AG10803 (cell line): Measurements from ENCODE around the gene LMCD1.

Source experiments
- DNase-seq: peaks from one replicate; pipeline ENCODE4 v3.0.0; 2010; ENCODE audit warnings: low read depth
- H3K4me3 ChIP-seq: 2 replicates; pipeline ENCODE4 v1.5.1; 2011; ENCODE audit warnings: mild to moderate bottlenecking, low read length, control low read depth
- TF ChIP-seq, protein P1 (sequence below): conservative IDR thresholded peaks from 2 replicates; pipeline ENCODE4 v1.5.1; 2011; ENCODE audit warnings: mild to moderate bottlenecking, low read length, control low read depth, inconsistent platforms

Gene LMCD1

DNA sequence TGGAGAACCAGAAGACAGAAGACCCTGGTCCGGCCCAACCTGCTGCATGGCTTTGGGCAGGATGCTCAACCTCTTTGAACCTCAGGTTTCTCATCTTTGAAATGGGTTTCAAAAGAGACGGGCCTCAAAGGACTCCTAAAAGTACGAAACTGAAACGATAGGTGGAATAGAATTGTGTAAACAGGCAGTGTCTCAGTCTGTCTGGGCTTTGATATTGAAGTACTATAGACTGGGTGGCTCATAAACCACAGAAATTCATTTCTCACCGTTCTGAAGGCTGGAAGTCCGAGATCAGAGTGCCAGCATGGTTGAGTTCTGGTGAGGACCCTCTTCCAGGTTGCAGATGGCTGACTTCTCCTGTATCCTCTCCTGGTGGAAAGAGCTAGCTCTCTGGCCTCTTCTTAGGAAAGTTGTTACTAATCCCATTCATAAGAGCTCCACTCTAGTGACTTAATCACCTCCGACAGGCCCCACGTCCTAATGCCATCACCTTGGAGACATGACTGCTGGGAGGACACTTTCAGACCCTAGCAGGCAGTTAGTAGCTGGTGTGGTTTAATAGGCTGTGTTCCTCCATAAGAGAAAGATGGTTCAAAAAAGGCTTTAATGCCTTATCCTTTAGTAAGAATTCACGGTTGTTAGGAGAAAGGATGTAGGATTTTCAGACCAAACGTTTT is 107.3 kb downstream of the LMCD1 start:
- TF ChIP-seq, protein P1, sequence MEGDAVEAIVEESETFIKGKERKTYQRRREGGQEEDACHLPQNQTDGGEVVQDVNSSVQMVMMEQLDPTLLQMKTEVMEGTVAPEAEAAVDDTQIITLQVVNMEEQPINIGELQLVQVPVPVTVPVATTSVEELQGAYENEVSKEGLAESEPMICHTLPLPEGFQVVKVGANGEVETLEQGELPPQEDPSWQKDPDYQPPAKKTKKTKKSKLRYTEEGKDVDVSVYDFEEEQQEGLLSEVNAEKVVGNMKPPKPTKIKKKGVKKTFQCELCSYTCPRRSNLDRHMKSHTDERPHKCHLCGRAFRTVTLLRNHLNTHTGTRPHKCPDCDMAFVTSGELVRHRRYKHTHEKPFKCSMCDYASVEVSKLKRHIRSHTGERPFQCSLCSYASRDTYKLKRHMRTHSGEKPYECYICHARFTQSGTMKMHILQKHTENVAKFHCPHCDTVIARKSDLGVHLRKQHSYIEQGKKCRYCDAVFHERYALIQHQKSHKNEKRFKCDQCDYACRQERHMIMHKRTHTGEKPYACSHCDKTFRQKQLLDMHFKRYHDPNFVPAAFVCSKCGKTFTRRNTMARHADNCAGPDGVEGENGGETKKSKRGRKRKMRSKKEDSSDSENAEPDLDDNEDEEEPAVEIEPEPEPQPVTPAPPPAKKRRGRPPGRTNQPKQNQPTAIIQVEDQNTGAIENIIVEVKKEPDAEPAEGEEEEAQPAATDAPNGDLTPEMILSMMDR, result no peak
- H3K4me3 ChIP-seq, result no peak overlapping the region
- DNase-seq, result no peak

DNA sequence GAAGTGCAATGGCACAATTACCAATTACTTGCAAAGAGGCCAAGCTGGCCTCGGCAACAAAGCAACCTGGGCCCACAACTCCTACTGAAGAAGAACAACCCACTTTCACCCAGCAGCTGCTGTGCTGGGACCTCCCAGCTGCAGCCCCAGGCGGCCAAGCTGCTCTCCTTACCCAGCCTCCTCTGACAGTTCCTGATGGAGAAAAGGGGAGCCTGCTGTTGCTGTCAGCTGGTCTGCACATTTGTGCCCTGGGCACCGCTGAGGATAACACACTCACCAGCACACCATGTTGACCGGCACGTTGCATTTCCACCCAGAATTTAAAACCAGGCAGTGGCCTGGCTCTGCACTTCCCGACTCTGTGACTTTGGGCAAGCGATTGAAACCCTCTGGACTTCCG is 109.3 kb downstream of the LMCD1 start:
- TF ChIP-seq, protein P1, result no peak
- DNase-seq, result no peak

DNA sequence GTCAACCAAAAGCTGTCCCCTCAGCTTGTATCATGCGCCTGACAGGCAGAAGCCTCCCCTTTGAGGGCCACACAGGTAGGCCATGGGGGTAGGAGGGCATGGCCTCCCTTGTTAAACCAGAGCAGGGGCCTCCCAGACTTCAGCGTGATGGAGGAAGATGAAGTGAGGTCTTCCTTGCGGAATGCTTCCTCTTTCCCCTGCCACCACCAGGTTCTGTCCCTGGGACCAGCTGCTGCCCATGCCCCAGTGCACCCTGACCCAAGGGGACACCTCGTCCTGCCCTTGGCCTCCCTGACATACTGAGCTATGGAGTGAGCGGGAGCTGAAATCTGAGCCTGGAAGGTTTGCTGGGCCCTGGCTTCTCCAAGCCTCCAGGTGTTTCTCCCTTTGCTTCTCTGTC is 116.3 kb downstream of the LMCD1 start:
- TF ChIP-seq, protein P1, result no peak
- no peak for DNase-seq
- H3K4me3 ChIP-seq, result no peak overlapping the region

More for the DNA sequence above, 109.3 kb downstream of the LMCD1 start:
- H3K4me3 ChIP-seq, result no peak overlapping the region

DNA sequence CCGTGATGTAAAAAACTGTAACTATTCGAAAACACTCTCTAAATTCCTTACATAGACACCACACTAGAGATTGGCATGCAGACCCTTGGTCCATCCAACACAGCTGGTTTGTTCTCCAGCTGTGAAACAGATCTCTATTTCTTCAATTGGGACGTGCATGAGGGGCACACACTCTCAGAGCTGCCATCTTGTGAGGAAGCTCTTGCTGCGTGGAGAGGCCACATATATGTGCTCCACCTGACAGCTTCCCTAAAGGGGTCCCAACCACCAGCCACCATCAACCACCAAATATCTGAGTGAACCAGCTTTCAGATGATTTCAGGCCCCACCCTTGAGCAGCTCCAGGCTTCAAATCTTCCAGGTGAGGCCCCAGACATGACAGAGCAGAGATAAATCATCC is 117.3 kb downstream of the LMCD1 start:
- DNase-seq, result no peak
- TF ChIP-seq, protein P1, result no peak
- no peak overlapping the region for H3K4me3 ChIP-seq

DNA sequence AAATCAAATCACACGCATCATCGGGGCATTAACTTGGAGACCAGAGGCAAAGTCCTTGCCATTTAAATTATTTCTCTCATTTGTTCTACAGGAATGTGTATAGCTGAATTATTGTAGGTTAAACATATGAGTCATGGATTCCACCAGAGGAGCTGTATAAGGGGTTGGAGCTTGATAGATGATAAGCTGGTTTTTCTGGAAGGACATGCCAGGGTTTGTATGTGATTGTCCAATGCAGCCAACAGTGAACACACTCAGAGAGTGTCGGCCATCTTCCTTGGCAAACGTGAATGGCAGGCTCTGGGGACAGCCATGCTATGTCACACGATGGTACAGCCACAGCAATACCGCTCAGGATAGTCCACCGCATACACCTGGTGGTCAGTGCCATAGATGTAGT is 117.9 kb downstream of the LMCD1 start:
- DNase-seq, result peak; percentile 35
- TF ChIP-seq, protein P1, result no peak
- H3K4me3 ChIP-seq, result no peak overlapping the region

DNA sequence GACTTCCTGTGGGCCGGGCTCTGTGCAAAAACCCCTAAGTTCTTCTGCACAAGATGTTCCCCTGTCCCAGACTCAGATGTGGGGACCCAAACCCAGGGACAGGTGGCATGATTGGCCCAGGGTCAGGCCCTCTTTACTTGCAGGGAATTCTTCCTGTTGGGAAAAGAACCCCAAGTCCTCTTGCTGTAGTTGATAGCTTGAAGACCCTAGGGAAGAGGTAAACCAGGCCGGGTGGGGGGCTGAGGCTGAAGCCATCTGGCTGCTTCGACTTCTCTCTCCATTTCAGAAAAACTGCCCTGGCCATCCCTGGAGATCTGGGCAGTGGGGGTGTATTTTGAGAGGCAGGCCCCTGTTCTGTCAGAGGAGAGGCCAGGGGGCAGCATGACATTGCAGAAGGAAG is 119.5 kb downstream of the LMCD1 start:
- DNase-seq, result no peak
- no peak overlapping the region for H3K4me3 ChIP-seq
- TF ChIP-seq, protein P1, result no peak

DNA sequence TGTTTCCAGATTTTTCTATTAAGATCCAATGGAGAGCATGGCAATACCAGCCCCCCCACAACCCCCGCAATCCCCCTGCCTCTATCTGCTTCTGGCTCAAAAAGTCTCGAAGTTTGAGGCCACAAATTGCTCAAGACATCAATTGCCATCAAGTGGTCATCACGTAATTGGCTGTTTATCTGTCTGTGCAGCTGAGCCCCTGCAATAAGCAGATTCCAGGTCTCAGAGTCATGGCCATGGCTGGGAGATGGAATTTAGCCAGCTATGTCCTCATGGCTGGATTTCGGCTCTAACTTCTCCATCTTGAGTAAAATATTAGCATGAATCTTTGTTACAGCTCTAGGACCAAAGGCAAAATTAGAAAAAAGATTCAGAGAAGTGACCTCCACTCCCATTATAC is 120.2 kb downstream of the LMCD1 start:
- DNase-seq, result peak; percentile 96
- TF ChIP-seq, protein P1, result no peak
- H3K4me3 ChIP-seq, result no peak overlapping the region
